GM10266 (cell line): ENCODE measurements around the gene THSD4.
"Not testable (repeated sequence)": the region's sequence is repeated elsewhere in the genome, so short reads cannot be mapped to it uniquely, and the experiment has no call there.

Source experiments
- DNase-seq: peaks from one replicate; pipeline ENCODE4 v3.0.0; 2012; ENCODE audit errors: extremely low spot score
- CTCF ChIP-seq: IDR thresholded peaks from 2 replicates; pipeline ENCODE4 v1.5.1; 2012; ENCODE audit warnings: mild to moderate bottlenecking, low read depth; ENCODE audit not compliant: control insufficient read depth, insufficient read depth; ENCODE audit errors: missing control alignments

The THSD4 gene

DNA sequence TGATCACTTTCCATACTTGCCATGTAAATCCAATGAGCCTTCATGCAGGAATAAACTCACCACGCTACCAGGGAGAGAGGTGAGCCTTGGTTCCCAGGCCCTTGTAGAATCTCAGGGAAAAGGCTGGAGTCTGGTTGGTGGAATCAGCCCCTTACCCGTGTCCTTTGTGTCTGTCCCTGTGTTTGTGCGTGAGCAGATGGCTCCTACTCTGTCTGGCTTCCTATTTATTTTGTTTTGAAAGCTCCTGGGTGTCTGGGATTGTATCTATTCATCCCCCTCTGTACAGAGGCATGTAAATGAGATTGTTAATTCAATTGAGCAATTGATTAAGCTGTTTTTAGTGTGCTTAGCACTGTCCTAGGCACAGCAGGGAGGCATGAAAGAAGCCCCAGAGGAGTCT lies 278.1 kb downstream of the THSD4 start:
- no peak for TF ChIP-seq CTCF
- no peak for DNase-seq

DNA sequence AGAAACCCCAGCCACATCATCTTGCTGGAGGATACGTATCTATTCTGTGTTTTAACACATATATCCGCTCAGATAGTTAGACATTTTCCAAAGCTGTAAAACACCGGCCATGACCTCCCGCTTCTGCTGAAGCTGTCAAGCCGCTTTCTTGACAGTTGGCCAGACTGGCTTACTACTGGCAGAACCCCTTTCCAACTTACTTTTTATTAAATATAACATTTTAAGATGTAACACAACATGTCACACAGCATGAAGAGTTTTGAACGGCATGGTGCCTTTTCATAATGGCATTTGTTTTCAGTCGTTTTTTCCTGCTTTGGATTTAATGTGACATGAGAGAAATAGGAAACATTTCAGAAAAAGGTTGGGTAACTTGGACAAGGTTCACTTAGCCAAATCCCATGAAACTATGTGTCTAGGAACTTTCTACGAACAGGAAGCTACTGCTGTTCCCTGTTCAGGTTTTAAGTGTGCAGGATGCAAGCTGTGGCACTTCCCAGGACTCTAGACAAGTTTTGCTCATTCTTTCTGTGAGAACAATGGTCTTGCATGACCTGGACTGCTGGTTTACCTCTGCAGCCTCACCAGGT lies 281.4 kb downstream of the THSD4 start:
- no peak for DNase-seq
- TF ChIP-seq CTCF = no peak

- DNase-seq = no peak
- no peak for TF ChIP-seq CTCF
These were observed 282.1 kb downstream of the THSD4 start for GRCh38 chr15:71397377-71397776.

DNA sequence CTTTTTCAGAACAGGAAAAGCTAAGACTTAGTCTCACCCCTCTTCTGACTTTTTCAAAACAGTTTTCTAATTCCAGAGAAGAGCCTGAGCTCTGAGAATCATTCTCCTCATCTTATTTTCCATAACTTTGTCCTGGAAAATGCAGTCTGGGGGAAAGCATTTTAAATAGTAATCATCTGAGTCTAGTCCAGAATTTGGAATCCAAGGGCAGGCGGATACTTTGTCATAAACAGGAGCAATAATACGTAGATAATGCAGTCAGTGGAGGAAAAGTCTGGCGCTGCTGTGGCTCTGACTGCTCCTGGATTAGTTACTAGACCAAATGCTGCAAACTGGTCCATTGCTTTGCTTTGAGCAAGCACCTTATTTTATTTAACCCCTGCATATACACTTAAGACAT lies 285.0 kb downstream of the THSD4 start:
- TF ChIP-seq CTCF = no peak
- no peak for DNase-seq

DNA sequence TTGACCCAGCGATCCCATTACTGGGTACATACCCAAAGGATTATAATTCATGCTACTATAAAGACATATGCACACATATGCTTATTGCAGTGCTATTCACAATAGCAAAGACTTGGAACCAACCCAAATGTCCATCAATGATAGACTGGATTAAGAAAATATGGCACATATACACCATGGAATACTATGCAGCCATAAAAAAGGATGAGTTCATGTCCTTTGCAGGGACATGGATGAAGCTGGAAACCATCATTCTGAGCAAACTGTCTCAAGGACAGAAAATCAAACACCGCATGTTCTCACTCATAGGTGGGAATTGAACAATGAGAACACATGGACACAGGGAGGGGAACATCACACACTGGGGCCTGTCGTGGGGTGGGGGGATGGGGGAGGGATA lies 286.5 kb downstream of the THSD4 start:
- not testable (repeated sequence) for DNase-seq

- no peak for DNase-seq
- no peak for TF ChIP-seq CTCF
These were observed 294.3 kb downstream of the THSD4 start for GRCh38 chr15:71409541-71409940.

GRCh38 chr15:71410347-71410746 lies 295.1 kb downstream of the THSD4 start:
- TF ChIP-seq CTCF = no peak
- DNase-seq = no peak
